HEK293T (cell line): ENCODE results near the gene KEAP1.

Experiments
- BHLHE40 ChIP-seq: fragments of 450-650 bp; IDR thresholded peaks from 2 replicates; pipeline ENCODE4 v1.6.1; 2016; ENCODE audit warnings: mild to moderate bottlenecking, moderate library complexity, borderline replicate concordance
- CTBP1 ChIP-seq: fragments of 450-650 bp; IDR thresholded peaks from 2 replicates; pipeline ENCODE4 v1.6.1; 2016; ENCODE audit warnings: borderline replicate concordance
- ELF4 ChIP-seq: fragments of 450-650 bp; IDR thresholded peaks from 2 replicates; pipeline ENCODE4 v1.6.1; 2017; ENCODE audit warnings: antibody characterized with exemption
- FOXA1 ChIP-seq: fragments of 450-650 bp; IDR thresholded peaks from 2 replicates; pipeline ENCODE4 v1.6.1; 2016; ENCODE audit warnings: mild to moderate bottlenecking
- FOXM1 ChIP-seq: fragments of 450-650 bp; IDR thresholded peaks from 2 replicates; pipeline ENCODE4 v1.6.1; 2017; ENCODE audit warnings: mild to moderate bottlenecking, borderline replicate concordance
- HDGF ChIP-seq: fragments of 450-650 bp; IDR thresholded peaks from 2 replicates; pipeline ENCODE4 v1.6.1; 2017; ENCODE audit warnings: antibody characterized with exemption, borderline replicate concordance
- NFRKB ChIP-seq: fragments of 450-650 bp; IDR thresholded peaks from 2 replicates; pipeline ENCODE4 v1.6.1; 2016; ENCODE audit warnings: mild to moderate bottlenecking, moderate library complexity
- SP1 ChIP-seq: fragments of 450-650 bp; IDR thresholded peaks from 2 replicates; pipeline ENCODE4 v1.6.1; 2017
- SUZ12 ChIP-seq: fragments of 450-650 bp; IDR thresholded peaks from 2 replicates; pipeline ENCODE4 v1.6.1; 2016; ENCODE audit warnings: mild to moderate bottlenecking
- TARDBP ChIP-seq: fragments of 450-650 bp; IDR thresholded peaks from 2 replicates; pipeline ENCODE4 v1.6.1; 2016
- ZNF384 ChIP-seq: fragments of 450-650 bp; IDR thresholded peaks from 2 replicates; pipeline ENCODE4 v1.6.1; 2016

DNA sequence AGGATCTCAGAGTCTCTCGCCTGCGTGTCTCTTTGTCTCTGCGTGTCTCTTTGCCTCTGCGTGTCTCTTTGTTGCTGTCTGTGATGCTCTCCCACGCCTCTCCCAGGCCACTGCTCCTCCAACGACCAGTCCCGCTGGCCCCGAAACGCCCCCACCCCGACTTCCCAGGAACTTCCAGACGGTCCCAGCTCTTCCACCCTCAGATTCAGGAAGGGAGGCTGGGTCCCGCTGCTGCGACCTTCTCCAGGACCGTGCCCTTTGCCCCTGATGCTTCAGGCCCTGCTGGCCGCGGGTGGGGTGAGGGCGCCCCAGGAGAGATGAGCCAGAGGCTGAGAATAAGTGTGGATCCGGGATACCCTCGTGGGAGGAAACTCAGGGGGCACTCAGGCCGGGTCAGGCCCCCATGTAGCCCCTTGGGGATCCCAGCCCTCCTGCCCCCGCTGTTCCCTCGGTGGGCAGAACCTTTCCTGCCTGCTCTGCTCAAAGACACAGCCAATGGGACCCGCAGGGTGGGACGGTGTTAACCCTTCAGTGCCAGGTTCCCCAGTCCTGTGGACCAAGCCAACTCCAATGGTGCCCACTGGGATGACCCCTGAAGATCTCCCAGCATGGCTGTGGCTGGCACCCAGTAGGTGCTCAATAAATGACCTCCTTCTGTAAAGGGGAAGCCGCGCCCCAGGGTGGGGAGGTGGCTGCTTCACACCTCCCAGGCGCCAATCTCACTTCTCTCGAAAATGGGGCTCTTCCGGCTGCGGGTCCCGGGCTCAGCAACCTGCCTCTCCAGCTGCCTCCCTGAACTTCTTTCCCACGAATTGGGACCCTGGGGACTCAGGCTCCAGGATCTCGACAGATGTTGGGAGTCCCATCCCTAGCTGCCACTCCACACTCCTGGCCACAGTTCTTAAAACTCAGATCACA, 15.5 kb upstream of the KEAP1 start:
- TF ChIP-seq FOXM1: no peak
- TF ChIP-seq NFRKB: no peak
- TF ChIP-seq SUZ12: no peak
- no peak for TF ChIP-seq SP1
- TF ChIP-seq ZNF384: no peak
- TF ChIP-seq ELF4: no peak
- TF ChIP-seq FOXA1: no peak
- no peak for TF ChIP-seq HDGF
- TF ChIP-seq TARDBP: no peak
- no peak for TF ChIP-seq CTBP1
- TF ChIP-seq BHLHE40: no peak
